T-cell (primary cell): ENCODE measurements around the gene COIL. TPM values are rescaled to one million over a fixed set of nuclear protein-coding genes. Genes with fewer than 3 reads are reported as not detected.
"Not testable (repeated sequence)": the region's sequence is repeated elsewhere in the genome, so short reads cannot be mapped to it uniquely, and the experiment has no call there.

Experiments used
- ATAC-seq, 4 experiments: fragments of 200-7000 bp in 3 of 4; fragments of 150-1000 bp in 1 of 4; cut with Tn5 transposase; replicated peaks in 1 of 4; 1 replicate in 3 of 4; 2 replicates in 1 of 4; pipeline ENCODE4 v1.10.0; 2021; ENCODE audit warnings: moderate library complexity in 3 of 4, mild to moderate bottlenecking in 2 of 4, moderate number of reproducible peaks in 1 of 4
- CTCF ChIA-PET, 2 donors: fragments of 300-600 bp; sonication (Branson Sonifier 250); formaldehyde crosslinking; loops; one replicate each; lab custom pipeline; 2022; ENCODE audit warnings: antibody characterized with exemption in 2 of 2; lab: Charles Lee
- POLR2A ChIA-PET, 2 donors: fragments of 300-600 bp; sonication (Branson Sonifier 250); formaldehyde crosslinking; loops; one replicate each; lab custom pipeline; 2022; ENCODE audit warnings: antibody characterized with exemption in 2 of 2; lab: Charles Lee
- DNase-seq, 35 experiments: peaks; one replicate each; pipeline versions ENCODE4 v3.0.0 to v3.0.0-alpha.2; 2013 to 2023
- H3K27ac ChIP-seq: one replicate; pipeline ENCODE4 v1.5.1; 2013; ENCODE audit warnings: low read length
- H3K27me3 ChIP-seq, 2 experiments: replicated peaks in 1 of 2; 1 replicate in 1 of 2; 2 replicates in 1 of 2; pipeline versions ENCODE4 v1.6.1 to v1.7.0; 2013; ENCODE audit warnings: low read length in 1 of 2, mixed read lengths in 1 of 2; ENCODE audit not compliant: control insufficient read depth in 2 of 2, insufficient read depth in 2 of 2; ENCODE audit errors: extremely low read depth in 1 of 2
- H3K36me3 ChIP-seq, 2 donors: 1 replicate in 1 of 2; 2 replicates in 1 of 2; pipeline versions ENCODE4 v1.6.1 to v1.7.0; 2013; ENCODE audit warnings: low read length in 1 of 2; ENCODE audit not compliant: control insufficient read depth in 2 of 2, insufficient read depth in 1 of 2; ENCODE audit errors: extremely low read depth in 1 of 2
- H3K4me1 ChIP-seq, 2 experiments: 1 replicate in 1 of 2; 2 replicates in 1 of 2; pipeline versions ENCODE4 v1.6.1 to v1.7.0; 2013; ENCODE audit warnings: low read length in 2 of 2, mixed read lengths in 1 of 2; ENCODE audit not compliant: insufficient read depth in 2 of 2, control insufficient read depth in 1 of 2; ENCODE audit errors: extremely low read depth in 1 of 2
- H3K4me3 ChIP-seq, 2 donors: 1 replicate in 1 of 2; 2 replicates in 1 of 2; pipeline versions ENCODE4 v1.5.1 to v1.7.0; 2013; ENCODE audit warnings: mild to moderate bottlenecking in 2 of 2, low read length in 1 of 2, moderate library complexity in 1 of 2; ENCODE audit not compliant: control insufficient read depth in 1 of 2; ENCODE audit errors: extremely low read depth in 1 of 2
- H3K9me3 ChIP-seq: 2 replicates; pipeline ENCODE4 v1.7.0; 2013
- H3K27ac Mint-ChIP-seq, 2 donors: one replicate each; pipeline ENCODE4 v1.8.0; 2020 to 2021; ENCODE audit warnings: mild to moderate bottlenecking in 2 of 2, mixed read lengths in 2 of 2
- H3K27me3 Mint-ChIP-seq, 2 donors: one replicate each; pipeline ENCODE4 v1.8.0; 2021 to 2022; ENCODE audit warnings: mixed read lengths in 2 of 2
- H3K36me3 Mint-ChIP-seq: one replicate; pipeline ENCODE4 v1.8.0; 2021; ENCODE audit warnings: mixed read lengths
- H3K4me1 Mint-ChIP-seq, 3 donors: one replicate each; pipeline ENCODE4 v1.8.0; 2020 to 2022; ENCODE audit warnings: mixed read lengths in 3 of 3, mild to moderate bottlenecking in 1 of 3
- H3K4me3 Mint-ChIP-seq, 3 donors: one replicate each; pipeline ENCODE4 v1.8.0; 2020 to 2022; ENCODE audit warnings: mild to moderate bottlenecking in 3 of 3, mixed read lengths in 3 of 3, moderate library complexity in 3 of 3
- H3K9me3 Mint-ChIP-seq, 3 donors: one replicate each; pipeline ENCODE4 v1.8.0; 2020 to 2022; ENCODE audit warnings: mixed read lengths in 3 of 3
- WGBS: methylation state at CpG from one replicate; pipeline ENCODE4 v1.1.5; 2013; ENCODE audit warnings: missing lambda C conversion rate; ENCODE audit not compliant: insufficient coverage; 5-methylcytosine and 5-hydroxymethylcytosine counted together
- total RNA-seq, 35 experiments: library from RNA in 6 of 35; stranded (reverse) in 6 of 35; fragments of 120-200 nt in 1 of 35; gene quantifications; one replicate each; pipeline versions ENCODE4 v1.2.1 to v1.2.4 and lab custom pipeline; 2013 to 2026

COIL gene
- total RNA-seq, 5 donors from 2014 or later (not counting 1 experiment from before 2014, with no cell fraction given) = 14.7 to 19.2 (median 15.7) TPM

- H3K9me3 ChIP-seq, H3K9me3 Mint-ChIP-seq, H3K27me3 Mint-ChIP-seq, POLR2A ChIA-PET, H3K4me1 ChIP-seq, H3K36me3 ChIP-seq, H3K36me3 Mint-ChIP-seq, DNase-seq, H3K27ac ChIP-seq, ATAC-seq, H3K4me3 Mint-ChIP-seq, H3K4me1 Mint-ChIP-seq, H3K27ac Mint-ChIP-seq, H3K4me3 ChIP-seq: not testable (repeated sequence)
- WGBS = 100% methylated on average over 1 of the region's 6 CpGs
- CTCF ChIA-PET = interaction anchor here in 1 of 2 donors (3.2 kb wide), 1 partner anchor 13 kb away, joined by 6 read pairs; the partner anchor contains the start of gene SCPEP1
- H3K27me3 ChIP-seq = peaks cover 0 to 11% of the 10 kb centered on the region in 2 experiments
Observed at GRCh38 chr17:56965681-56966080, 4.8 kb upstream of the COIL start.

- 88% methylated on average over 7 of the region's 9 CpGs for WGBS
- H3K27ac Mint-ChIP-seq, H3K27me3 Mint-ChIP-seq, POLR2A ChIA-PET, H3K4me3 ChIP-seq, H3K9me3 ChIP-seq, H3K27ac ChIP-seq, H3K36me3 Mint-ChIP-seq, H3K4me3 Mint-ChIP-seq, H3K27me3 ChIP-seq, H3K4me1 ChIP-seq, ATAC-seq, DNase-seq, H3K4me1 Mint-ChIP-seq, H3K36me3 ChIP-seq, H3K9me3 Mint-ChIP-seq: not testable (repeated sequence)
- CTCF ChIA-PET = interaction anchor here in 1 of 2 donors (3.2 kb wide), 1 partner anchor 13 kb away, joined by 6 read pairs; the partner anchor contains the start of gene SCPEP1
Observed at GRCh38 chr17:56965241-56965640, 4.4 kb upstream of the COIL start.

GRCh38 chr17:56956992-56957391 is 3.9 kb downstream of the COIL start:
- ChIA-PET POLR2A (interaction anchor here in 1 of 2 donors (0.7 kb wide), 1 partner anchor 1458 kb away, joined by 3 read pairs; no protein-coding TSS in a partner anchor), CTCF (no interaction called here)
- peaks cover 20 to 34% (median 29%) of the 10 kb centered on the region in 3 donors for H3K4me1 Mint-ChIP-seq
- Histone ChIP-seq H3K4me3 (no peak overlapping the region), H3K27ac (no peak overlapping the region), H3K9me3 (no peaks in the 10 kb centered on the region), H3K36me3 (peaks cover 0 to 2% of the 10 kb centered on the region in 2 donors), H3K4me1 (peaks cover 2 to 20% of the 10 kb centered on the region in 2 experiments), H3K27me3 (no peaks in the 10 kb centered on the region)
- no peaks in the 10 kb centered on the region for H3K9me3 Mint-ChIP-seq
- WGBS = 93% methylated on average over 2 of the region's 5 CpGs
- H3K36me3 Mint-ChIP-seq = peaks cover 3% of the 10 kb centered on the region
- no peak overlapping the region for H3K4me3 Mint-ChIP-seq
- H3K27ac Mint-ChIP-seq = no peak overlapping the region
- no peaks in the 10 kb centered on the region for H3K27me3 Mint-ChIP-seq
- ATAC-seq (no peak), DNase-seq (no peak)

- Histone ChIP-seq H3K36me3 (peaks cover 5 to 37% of the 10 kb centered on the region in 2 donors), H3K9me3 (no peaks in the 10 kb centered on the region), H3K4me3 (no peak overlapping the region), H3K27me3 (no peaks in the 10 kb centered on the region), H3K27ac (no peak overlapping the region), H3K4me1 (no peaks in the 10 kb centered on the region)
- H3K9me3 Mint-ChIP-seq = no peaks in the 10 kb centered on the region
- peaks cover 36% of the 10 kb centered on the region for H3K36me3 Mint-ChIP-seq
- ChIA-PET POLR2A (no interaction called here), CTCF (interaction anchor here in 1 of 2 donors (1.1 kb wide), 1 partner anchor 128 kb away, joined by 4 read pairs; no protein-coding TSS in a partner anchor)
- no peaks in the 10 kb centered on the region for H3K27me3 Mint-ChIP-seq
- peak overlapping the region in 1 of 2 donors; percentile 1 for H3K27ac Mint-ChIP-seq
- WGBS = no CpG with 5 or more reads among the region's 3 CpGs
- DNase-seq (no peak), ATAC-seq (no peak)
- no peak overlapping the region for H3K4me3 Mint-ChIP-seq
- H3K4me1 Mint-ChIP-seq = peaks cover 6 to 14% (median 8%) of the 10 kb centered on the region in 3 donors
Observed at GRCh38 chr17:56949595-56949994, 11.3 kb downstream of the COIL start.

GRCh38 chr17:56948491-56948890 is 12.4 kb downstream of the COIL start:
- no CpG with 5 or more reads among the region's 1 CpG for WGBS
- DNase-seq = no peak
- H3K27ac ChIP-seq = no peak overlapping the region
- CTCF ChIA-PET = no interaction called here
- no peak overlapping the region for H3K4me3 Mint-ChIP-seq
- peaks cover 40% of the 10 kb centered on the region for H3K36me3 Mint-ChIP-seq
- no peaks in the 10 kb centered on the region for H3K27me3 Mint-ChIP-seq
- H3K4me3 ChIP-seq = no peak overlapping the region
- H3K9me3 Mint-ChIP-seq = no peaks in the 10 kb centered on the region
- no peaks in the 10 kb centered on the region for H3K27me3 ChIP-seq
- H3K9me3 ChIP-seq = no peaks in the 10 kb centered on the region
- no peak overlapping the region for H3K27ac Mint-ChIP-seq
- H3K36me3 ChIP-seq = peaks cover 7 to 47% of the 10 kb centered on the region in 2 donors
- H3K4me1 ChIP-seq = no peaks in the 10 kb centered on the region
- ATAC-seq = no peak
- peaks cover 2 to 14% (median 6%) of the 10 kb centered on the region in 3 donors for H3K4me1 Mint-ChIP-seq
- POLR2A ChIA-PET = no interaction called here

- Mint-ChIP-seq H3K27ac (no peak overlapping the region), H3K4me3 (no peak overlapping the region), H3K27me3 (no peaks in the 10 kb centered on the region), H3K9me3 (no peaks in the 10 kb centered on the region), H3K36me3 (peaks cover 45% of the 10 kb centered on the region), H3K4me1 (peaks cover 0 to 14% (median 5%) of the 10 kb centered on the region in 3 donors)
- DNase-seq = no peak
- CTCF ChIA-PET = no interaction called here
- Histone ChIP-seq H3K9me3 (no peaks in the 10 kb centered on the region), H3K36me3 (peaks cover 7 to 54% of the 10 kb centered on the region in 2 donors), H3K27me3 (no peaks in the 10 kb centered on the region), H3K27ac (no peak overlapping the region), H3K4me1 (no peaks in the 10 kb centered on the region), H3K4me3 (no peak overlapping the region)
- WGBS = no CpG with 5 or more reads among the region's 1 CpG
- POLR2A ChIA-PET = no interaction called here
- no peak for ATAC-seq
Observed at GRCh38 chr17:56947741-56948140, 13.1 kb downstream of the COIL start.
